Measurements from ENCODE around the gene ADAMTSL4.
A peak's percentile ranks its signal among the peaks of the same experiment; 100 is the strongest.

The ADAMTSL4 gene

DNA sequence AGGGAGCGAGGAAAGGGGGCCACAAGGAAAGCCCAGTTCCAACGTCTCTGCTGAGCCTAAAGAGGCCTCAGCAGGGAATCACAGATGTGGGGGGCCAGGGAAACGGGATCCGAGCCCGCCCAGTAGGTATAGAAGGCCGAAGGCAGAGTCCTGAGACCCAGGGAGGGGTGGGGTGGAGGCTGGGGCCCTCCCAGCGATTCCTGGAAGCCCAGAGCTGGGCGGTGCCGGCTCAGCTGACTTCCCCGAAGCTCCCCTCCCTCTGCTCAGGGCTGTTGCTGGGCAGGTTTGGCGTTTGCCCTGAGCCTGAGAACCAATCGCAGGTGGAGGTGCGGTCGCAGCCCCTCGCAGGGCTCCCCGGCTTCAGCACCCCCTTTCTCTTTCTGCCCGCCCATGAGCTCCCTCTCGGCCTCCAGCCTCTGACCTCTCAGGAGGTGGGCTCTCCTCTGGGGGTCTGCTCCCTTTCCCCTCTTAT is 12.8 kb downstream of the ADAMTSL4 start:
- TF ChIP-seq MAX (IDR thresholded peaks at IDR 0.05) (no peak), CEBPB (IDR thresholded peaks at IDR 0.05) (no peak), REST (IDR thresholded peaks at IDR 0.05; ENCODE audit: low read depth) (no peak), RAD21 (IDR thresholded peaks at IDR 0.05; ENCODE audit: low read depth) (no peak), TEAD4 (IDR thresholded peaks at IDR 0.05) (peak; percentile 53), FOXM1 (IDR thresholded peaks at IDR 0.05; ENCODE audit: borderline replicate concordance, low read depth) (peak; percentile 9; the same call in 1 of the 2 replicates), TAF1 (IDR thresholded peaks at IDR 0.05; ENCODE audit: low read depth) (0 out of 2 replicates have a peak, but pooled peaks have one; percentile 28), NFIC (IDR thresholded peaks at IDR 0.05) (peak; percentile 53), EP300 (IDR thresholded peaks at IDR 0.05; ENCODE audit: borderline replicate concordance) (peak; percentile 68; the same call in 1 of the 2 replicates), TCF12 (IDR thresholded peaks at IDR 0.05; ENCODE audit: low read depth) (peak; percentile 57; the same call in 1 of the 2 replicates)
- TF ChIP-seq, protein P1, sequence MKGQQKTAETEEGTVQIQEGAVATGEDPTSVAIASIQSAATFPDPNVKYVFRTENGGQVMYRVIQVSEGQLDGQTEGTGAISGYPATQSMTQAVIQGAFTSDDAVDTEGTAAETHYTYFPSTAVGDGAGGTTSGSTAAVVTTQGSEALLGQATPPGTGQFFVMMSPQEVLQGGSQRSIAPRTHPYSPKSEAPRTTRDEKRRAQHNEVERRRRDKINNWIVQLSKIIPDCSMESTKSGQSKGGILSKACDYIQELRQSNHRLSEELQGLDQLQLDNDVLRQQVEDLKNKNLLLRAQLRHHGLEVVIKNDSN (IDR thresholded peaks at IDR 0.05), result peak; percentile 79

- TF ChIP-seq RAD21 (IDR thresholded peaks at IDR 0.05; ENCODE audit: low read depth) (no peak), FOXM1 (IDR thresholded peaks at IDR 0.05; ENCODE audit: borderline replicate concordance, low read depth) (no peak), CEBPB (IDR thresholded peaks at IDR 0.05) (no peak), TEAD4 (IDR thresholded peaks at IDR 0.05) (no peak), TCF12 (IDR thresholded peaks at IDR 0.05; ENCODE audit: low read depth) (no peak), TAF1 (IDR thresholded peaks at IDR 0.05; ENCODE audit: low read depth) (0 out of 2 replicates have a peak, but pooled peaks have one; percentile 1)
These were observed 13.5 kb downstream of the ADAMTSL4 start for GRCh38 chr1:150562446-150563339.

DNA sequence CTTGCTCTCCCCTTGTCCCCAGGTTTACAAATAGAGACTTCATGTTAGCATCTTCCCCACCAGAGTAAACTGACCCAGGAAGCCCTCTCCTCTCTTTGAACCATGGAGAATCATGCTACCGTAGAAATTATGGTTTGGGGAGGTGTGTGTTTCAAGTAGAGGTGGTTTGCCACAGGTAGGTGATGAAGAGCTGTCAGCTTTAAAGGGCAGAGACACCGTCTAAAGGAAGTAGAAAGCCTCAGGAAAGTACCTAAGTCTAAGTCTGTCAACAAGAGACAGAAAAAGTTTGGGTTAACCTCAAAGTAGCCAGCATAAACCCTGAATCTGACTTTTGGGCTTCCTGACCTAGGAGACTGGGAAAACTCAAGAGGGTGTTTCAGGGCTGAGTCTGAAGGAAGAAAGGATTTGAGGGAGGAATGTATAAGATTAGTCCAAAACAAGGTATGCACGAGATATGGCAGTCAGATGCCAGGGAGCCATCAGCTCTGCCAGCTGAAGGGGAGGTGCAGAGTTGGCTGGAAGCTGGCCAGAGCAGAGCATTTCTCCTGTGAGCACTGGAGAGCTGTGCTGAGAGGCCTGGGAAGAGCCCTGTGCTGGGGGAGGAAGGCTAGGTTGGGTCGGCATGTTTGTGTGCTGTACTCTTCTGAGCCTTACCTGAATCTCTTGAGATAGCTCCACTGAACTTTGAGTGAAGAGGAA is 14.3 kb downstream of the ADAMTSL4 start:
- TF ChIP-seq REST (IDR thresholded peaks at IDR 0.05; ENCODE audit: low read depth) (no peak), NFIC (IDR thresholded peaks at IDR 0.05) (peak; percentile 56; the same call in 1 of the 2 replicates), EP300 (IDR thresholded peaks at IDR 0.05; ENCODE audit: borderline replicate concordance) (no peak), MAX (IDR thresholded peaks at IDR 0.05) (no peak), EGR1 (IDR thresholded peaks at IDR 0.05) (no peak), TCF12 (IDR thresholded peaks at IDR 0.05; ENCODE audit: low read depth) (no peak), YY1 (IDR thresholded peaks at IDR 0.05; ENCODE audit: low read depth) (no peak), CREB1 (IDR thresholded peaks at IDR 0.05; ENCODE audit: low read depth) (no peak), CEBPB (IDR thresholded peaks at IDR 0.05) (no peak), TEAD4 (IDR thresholded peaks at IDR 0.05) (0 out of 2 replicates have a peak, but pooled peaks have one; percentile 19), RAD21 (IDR thresholded peaks at IDR 0.05; ENCODE audit: low read depth) (no peak), ZBTB7A (IDR thresholded peaks at IDR 0.05; ENCODE audit: low read depth) (no peak), TAF1 (IDR thresholded peaks at IDR 0.05; ENCODE audit: low read depth) (no peak), FOXM1 (IDR thresholded peaks at IDR 0.05; ENCODE audit: borderline replicate concordance, low read depth) (no peak)
- TF ChIP-seq, protein P1 (IDR thresholded peaks at IDR 0.05), result no peak

- TF ChIP-seq REST (IDR thresholded peaks at IDR 0.05; ENCODE audit: low read depth), result no peak
- TF ChIP-seq FOXM1 (IDR thresholded peaks at IDR 0.05; ENCODE audit: borderline replicate concordance, low read depth), result no peak
- no peak for TF ChIP-seq TCF12 (IDR thresholded peaks at IDR 0.05; ENCODE audit: low read depth)
- TF ChIP-seq CREB1 (IDR thresholded peaks at IDR 0.05; ENCODE audit: low read depth), result no peak
- TF ChIP-seq CEBPB (IDR thresholded peaks at IDR 0.05), result no peak
- TF ChIP-seq EGR1 (IDR thresholded peaks at IDR 0.05), result no peak
- TF ChIP-seq EP300 (IDR thresholded peaks at IDR 0.05; ENCODE audit: borderline replicate concordance), result no peak
- TF ChIP-seq MAX (IDR thresholded peaks at IDR 0.05), result no peak
- TF ChIP-seq TAF1 (IDR thresholded peaks at IDR 0.05; ENCODE audit: low read depth), result no peak
- no peak for TF ChIP-seq NFIC (IDR thresholded peaks at IDR 0.05)
- TF ChIP-seq TEAD4 (IDR thresholded peaks at IDR 0.05), result no peak
- TF ChIP-seq, protein P1 (IDR thresholded peaks at IDR 0.05), result no peak
- TF ChIP-seq ZBTB7A (IDR thresholded peaks at IDR 0.05; ENCODE audit: low read depth), result no peak
- no peak for TF ChIP-seq YY1 (IDR thresholded peaks at IDR 0.05; ENCODE audit: low read depth)
- TF ChIP-seq RAD21 (IDR thresholded peaks at IDR 0.05; ENCODE audit: low read depth), result no peak
These were observed 15.1 kb downstream of the ADAMTSL4 start for GRCh38 chr1:150564051-150564991.
